ENCODE data around the gene RAB40B.

The RAB40B gene

DNA sequence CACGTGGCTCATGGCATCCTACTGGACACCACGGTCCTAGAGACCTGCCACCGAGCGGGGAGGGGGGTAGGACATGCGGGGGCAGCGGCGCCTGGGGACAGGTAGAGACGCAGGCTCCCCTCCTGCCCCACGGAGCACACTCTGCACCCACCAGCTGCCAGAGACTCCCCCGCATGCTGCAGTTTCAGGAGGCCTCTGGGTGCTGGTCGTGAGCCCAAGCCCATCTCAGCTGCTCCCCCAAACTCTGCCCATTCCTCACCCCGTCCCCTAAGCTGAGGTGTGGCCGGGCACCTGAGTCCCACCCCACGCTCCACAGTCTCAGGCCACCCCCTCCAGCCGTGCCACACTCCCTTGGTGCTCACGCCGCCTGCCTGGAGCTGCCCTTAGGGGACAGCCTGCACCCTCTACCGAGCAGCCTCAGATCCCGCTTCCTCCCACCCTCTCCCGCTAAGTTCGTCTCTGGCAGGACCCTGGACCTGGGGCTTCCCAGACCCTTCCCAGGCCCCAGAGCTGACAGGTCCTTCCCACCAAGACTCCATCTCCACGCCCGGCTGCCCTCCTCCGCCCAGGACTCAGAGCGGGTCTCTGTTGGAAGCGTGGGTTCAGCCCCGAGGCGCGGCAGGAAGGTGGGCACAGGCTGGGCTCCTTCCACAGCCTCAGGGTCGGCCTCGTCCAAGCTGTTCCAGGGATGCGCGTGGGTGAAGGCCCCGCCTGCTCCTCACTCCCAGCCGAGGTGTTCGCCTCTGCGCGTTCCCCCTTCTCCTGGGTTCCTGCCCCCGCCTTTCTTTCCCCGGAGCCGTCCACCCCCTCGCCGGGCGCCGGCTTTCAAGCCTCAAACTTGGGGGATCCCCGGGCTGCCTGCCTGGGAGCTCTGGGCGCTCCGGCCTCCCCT is 1.3 kb downstream of the RAB40B start:
- H3K27me3 ChIP-seq (ENCODE audit: insufficient read depth, low read length): peaks cover 50% of the 10 kb centered on the region
- no peaks in the 10 kb centered on the region for H3K36me3 ChIP-seq (ENCODE audit: insufficient read depth, low read depth, low read length)
- peak overlapping the region; percentile 33; the same call in 1 of the 2 replicates for H3K4me3 ChIP-seq (ENCODE audit: low read length)
- H3K9me3 ChIP-seq (ENCODE audit: insufficient read depth, low read depth, low read length): peaks cover 7% of the 10 kb centered on the region; the same call in 1 of the 2 replicates
- no peak overlapping the region for H3K27ac ChIP-seq (ENCODE audit: low read length)
- H3K4me1 ChIP-seq (ENCODE audit: insufficient read depth, low read length): no peaks in the 10 kb centered on the region; the same call in 1 of the 2 replicates
- H3K9ac ChIP-seq (ENCODE audit: low read depth, low read length): no peak overlapping the region

DNA sequence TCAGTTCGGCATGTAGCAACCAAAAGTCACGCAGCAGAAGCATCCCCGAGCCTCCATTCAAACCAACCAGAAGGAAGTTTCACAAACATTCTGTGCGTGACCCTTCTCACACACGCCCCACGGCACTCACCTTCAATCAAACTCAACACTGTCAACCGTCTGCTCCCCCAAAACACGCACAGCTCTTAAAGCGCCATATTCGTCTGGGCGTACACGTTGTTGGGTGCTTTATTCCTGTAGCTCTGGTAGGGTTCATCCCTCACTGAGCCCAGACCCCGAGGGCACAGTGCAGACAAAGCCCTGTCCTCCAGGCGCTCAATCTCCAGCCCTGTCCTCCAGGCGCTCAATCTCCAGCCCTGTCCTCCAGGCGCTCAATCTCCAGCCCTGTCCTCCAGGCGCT is 2.2 kb downstream of the RAB40B start:
- Histone ChIP-seq H3K27me3 (ENCODE audit: insufficient read depth, low read length) (peaks cover 50% of the 10 kb centered on the region), H3K9ac (ENCODE audit: low read depth, low read length) (no peak overlapping the region), H3K4me1 (ENCODE audit: insufficient read depth, low read length) (no peaks in the 10 kb centered on the region; the same call in 1 of the 2 replicates), H3K4me3 (ENCODE audit: low read length) (no peak overlapping the region), H3K27ac (ENCODE audit: low read length) (no peak overlapping the region), H3K36me3 (ENCODE audit: insufficient read depth, low read depth, low read length) (no peaks in the 10 kb centered on the region), H3K9me3 (ENCODE audit: insufficient read depth, low read depth, low read length) (peaks cover 7% of the 10 kb centered on the region; the same call in 1 of the 2 replicates)

DNA sequence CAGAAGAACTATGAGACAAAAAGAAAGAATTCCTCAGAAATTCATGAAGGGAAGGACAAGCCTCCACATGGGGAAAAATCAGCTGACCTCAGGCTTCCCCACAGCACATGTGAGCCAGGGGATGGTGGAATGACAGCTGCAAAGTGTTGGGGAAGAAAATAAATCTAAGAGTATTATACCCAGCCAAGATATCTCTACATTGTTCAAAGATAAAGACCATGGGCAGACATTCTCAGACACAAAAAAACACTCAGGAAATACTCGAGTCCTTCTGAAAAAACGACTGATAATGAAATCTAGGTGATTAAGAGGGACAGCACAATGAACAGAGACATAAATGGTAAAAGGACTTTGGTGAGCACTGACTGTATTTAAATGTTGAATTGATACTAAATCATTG is 3.9 kb downstream of the RAB40B start:
- H3K27ac ChIP-seq (ENCODE audit: low read length): no peak overlapping the region
- no peak overlapping the region for H3K4me3 ChIP-seq (ENCODE audit: low read length)
- H3K9ac ChIP-seq (ENCODE audit: low read depth, low read length): no peak overlapping the region
- peaks cover 39% of the 10 kb centered on the region for H3K27me3 ChIP-seq (ENCODE audit: insufficient read depth, low read length)
- H3K9me3 ChIP-seq (ENCODE audit: insufficient read depth, low read depth, low read length): peaks cover 7% of the 10 kb centered on the region; the same call in 1 of the 2 replicates
- H3K36me3 ChIP-seq (ENCODE audit: insufficient read depth, low read depth, low read length): no peaks in the 10 kb centered on the region
- no peaks in the 10 kb centered on the region; the same call in 1 of the 2 replicates for H3K4me1 ChIP-seq (ENCODE audit: insufficient read depth, low read length)

DNA sequence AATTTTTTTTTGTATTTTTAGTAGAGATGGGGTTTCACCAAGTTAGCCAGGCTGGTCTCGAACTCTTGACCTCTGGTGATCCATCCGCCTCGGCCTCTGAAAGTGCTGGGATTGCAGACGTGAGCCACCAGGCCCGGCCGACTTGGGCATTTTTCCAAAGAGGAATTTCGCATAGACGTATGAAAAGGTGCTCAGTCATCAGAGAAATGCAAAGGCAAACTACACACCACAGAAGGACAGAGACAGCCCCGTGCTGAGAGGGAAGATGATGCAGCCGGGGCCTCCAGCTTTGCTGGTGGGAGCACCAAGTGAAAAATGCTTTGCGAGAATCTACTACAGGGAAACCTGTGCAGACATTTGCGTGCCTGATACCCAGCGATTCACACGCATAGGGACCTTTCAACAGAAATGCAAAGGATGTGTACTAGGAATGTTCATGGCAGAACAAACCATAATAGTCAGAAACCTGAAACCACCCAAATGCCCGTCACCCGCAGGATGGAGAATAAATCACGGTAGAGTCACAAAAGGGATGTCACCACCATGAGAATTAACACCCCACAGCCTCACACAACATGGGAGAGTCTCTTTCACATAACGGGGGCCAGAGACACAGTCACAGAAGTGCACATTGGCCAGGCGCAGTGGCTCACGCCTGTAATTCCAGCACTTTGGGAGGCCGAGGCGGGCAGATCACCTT is 5.2 kb downstream of the RAB40B start:
- Histone ChIP-seq H3K27ac (ENCODE audit: low read length) (no peak overlapping the region), H3K9me3 (ENCODE audit: insufficient read depth, low read depth, low read length) (peaks cover 7% of the 10 kb centered on the region; the same call in 1 of the 2 replicates), H3K27me3 (ENCODE audit: insufficient read depth, low read length) (peaks cover 32% of the 10 kb centered on the region), H3K4me3 (ENCODE audit: low read length) (no peak overlapping the region), H3K9ac (ENCODE audit: low read depth, low read length) (no peak overlapping the region), H3K36me3 (ENCODE audit: insufficient read depth, low read depth, low read length) (no peaks in the 10 kb centered on the region), H3K4me1 (ENCODE audit: insufficient read depth, low read length) (no peaks in the 10 kb centered on the region)

DNA sequence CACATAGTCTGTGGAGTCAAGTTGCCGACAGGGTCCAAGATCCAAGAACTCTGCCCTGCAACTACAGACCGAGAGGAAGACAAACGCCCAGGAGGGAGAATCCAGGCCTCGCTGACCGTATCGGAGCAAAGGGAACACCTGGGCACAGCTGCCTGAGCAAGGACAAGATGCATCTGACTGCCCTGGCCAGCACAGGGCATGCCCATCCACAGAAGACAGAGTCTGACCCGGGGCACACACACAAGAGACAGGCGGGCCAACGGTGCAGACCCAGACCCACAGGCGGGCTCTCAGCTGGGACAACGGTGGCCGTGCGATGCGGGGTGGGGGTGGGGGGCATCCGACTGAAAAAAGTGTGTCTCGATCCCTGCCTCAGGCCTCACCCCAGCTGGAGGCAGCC is 6.2 kb downstream of the RAB40B start:
- H3K36me3 ChIP-seq (ENCODE audit: insufficient read depth, low read depth, low read length): no peaks in the 10 kb centered on the region
- H3K4me1 ChIP-seq (ENCODE audit: insufficient read depth, low read length): no peaks in the 10 kb centered on the region
- H3K27ac ChIP-seq (ENCODE audit: low read length): no peak overlapping the region
- peaks cover 24% of the 10 kb centered on the region for H3K27me3 ChIP-seq (ENCODE audit: insufficient read depth, low read length)
- no peak overlapping the region for H3K4me3 ChIP-seq (ENCODE audit: low read length)
- H3K9me3 ChIP-seq (ENCODE audit: insufficient read depth, low read depth, low read length): peaks cover 7% of the 10 kb centered on the region; the same call in 1 of the 2 replicates
- H3K9ac ChIP-seq (ENCODE audit: low read depth, low read length): no peak overlapping the region

DNA sequence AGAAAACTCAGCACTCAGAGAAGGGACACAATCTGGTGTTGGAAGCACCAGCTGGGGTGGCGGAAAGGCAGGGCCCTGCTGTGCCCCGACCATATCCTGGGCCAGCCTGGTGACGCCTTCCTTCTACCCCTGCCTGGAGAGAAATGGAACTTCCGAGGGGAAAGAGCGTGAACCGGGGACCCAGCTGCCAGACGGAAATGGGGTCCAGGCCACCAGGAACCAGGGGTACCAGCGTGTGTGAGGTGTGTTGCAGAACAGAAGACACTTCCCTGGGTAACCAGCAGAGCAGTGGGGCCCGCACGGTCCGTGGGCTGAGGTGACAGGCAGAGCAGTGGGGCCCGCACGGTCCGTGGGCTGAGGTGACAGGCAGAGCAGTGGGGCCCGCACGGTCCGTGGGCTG is 6.8 kb downstream of the RAB40B start:
- no peak overlapping the region for H3K4me3 ChIP-seq (ENCODE audit: low read length)
- H3K36me3 ChIP-seq (ENCODE audit: insufficient read depth, low read depth, low read length): no peaks in the 10 kb centered on the region
- no peak overlapping the region for H3K27ac ChIP-seq (ENCODE audit: low read length)
- peaks cover 18% of the 10 kb centered on the region for H3K27me3 ChIP-seq (ENCODE audit: insufficient read depth, low read length)
- no peaks in the 10 kb centered on the region for H3K4me1 ChIP-seq (ENCODE audit: insufficient read depth, low read length)
- H3K9ac ChIP-seq (ENCODE audit: low read depth, low read length): no peak overlapping the region
- peaks cover 7% of the 10 kb centered on the region; the same call in 1 of the 2 replicates for H3K9me3 ChIP-seq (ENCODE audit: insufficient read depth, low read depth, low read length)

DNA sequence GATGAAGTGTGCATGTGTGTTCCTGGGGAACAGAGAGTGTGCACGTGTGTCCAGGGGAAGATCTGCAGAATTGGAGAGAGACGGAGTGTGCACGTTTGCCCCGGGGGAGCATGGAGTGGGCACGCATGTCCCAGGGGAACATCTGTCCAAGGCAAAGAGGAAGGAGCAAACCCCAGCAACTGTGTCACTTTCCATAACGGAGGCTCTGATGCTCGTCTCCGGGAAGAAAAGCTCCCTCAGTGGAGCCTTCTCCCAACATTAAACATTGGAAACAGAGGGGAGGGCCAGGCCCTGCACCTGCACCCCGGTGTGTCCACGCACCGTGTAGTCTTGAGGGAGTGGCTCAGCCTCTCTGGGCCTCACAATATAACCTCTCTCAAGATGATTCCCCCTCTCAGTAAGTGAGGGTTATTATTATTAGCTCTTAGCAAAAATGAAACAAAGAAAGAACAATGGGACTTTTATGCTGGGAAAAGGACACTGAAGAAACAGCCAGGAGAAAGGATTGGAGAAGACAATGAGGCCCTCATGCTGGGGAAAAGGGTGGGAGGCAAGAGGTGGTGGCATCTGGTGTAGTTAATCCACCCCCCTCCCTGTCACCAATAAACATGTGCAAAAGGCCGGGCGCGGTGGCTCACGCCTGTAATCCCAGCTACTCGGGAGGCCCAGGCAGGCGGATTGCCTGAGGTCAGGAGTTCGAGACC is 7.6 kb downstream of the RAB40B start:
- Histone ChIP-seq H3K9me3 (ENCODE audit: insufficient read depth, low read depth, low read length) (peaks cover 7% of the 10 kb centered on the region; the same call in 1 of the 2 replicates), H3K4me1 (ENCODE audit: insufficient read depth, low read length) (no peaks in the 10 kb centered on the region), H3K27me3 (ENCODE audit: insufficient read depth, low read length) (peaks cover 10% of the 10 kb centered on the region), H3K4me3 (ENCODE audit: low read length) (no peak overlapping the region), H3K36me3 (ENCODE audit: insufficient read depth, low read depth, low read length) (no peaks in the 10 kb centered on the region), H3K9ac (ENCODE audit: low read depth, low read length) (no peak overlapping the region), H3K27ac (ENCODE audit: low read length) (no peak overlapping the region)

DNA sequence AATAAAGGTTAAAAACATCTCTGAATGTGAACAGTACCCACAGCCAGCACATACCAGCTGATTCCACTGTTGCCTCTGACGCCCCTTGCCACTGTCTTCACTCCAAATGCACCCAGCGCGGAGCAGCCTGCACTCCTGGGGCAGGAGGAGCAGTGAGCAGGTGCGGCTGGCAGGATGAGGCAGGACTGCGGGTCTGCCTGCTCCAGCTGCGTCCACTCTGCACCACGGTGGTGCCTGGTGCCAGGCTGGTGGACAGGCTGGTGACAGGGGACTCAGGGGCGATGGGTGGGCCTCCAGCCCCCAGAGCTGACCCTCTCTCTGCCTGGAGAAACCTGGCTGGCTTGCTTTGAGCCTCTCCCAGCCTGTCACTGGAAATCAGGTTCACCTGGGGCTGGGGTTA is 9.4 kb downstream of the RAB40B start:
- no peaks in the 10 kb centered on the region for H3K9me3 ChIP-seq (ENCODE audit: insufficient read depth, low read depth, low read length)
- no peak overlapping the region for H3K9ac ChIP-seq (ENCODE audit: low read depth, low read length)
- no peaks in the 10 kb centered on the region for H3K36me3 ChIP-seq (ENCODE audit: insufficient read depth, low read depth, low read length)
- no peaks in the 10 kb centered on the region for H3K27me3 ChIP-seq (ENCODE audit: insufficient read depth, low read length)
- no peak overlapping the region for H3K27ac ChIP-seq (ENCODE audit: low read length)
- no peak overlapping the region for H3K4me3 ChIP-seq (ENCODE audit: low read length)
- no peaks in the 10 kb centered on the region for H3K4me1 ChIP-seq (ENCODE audit: insufficient read depth, low read length)

DNA sequence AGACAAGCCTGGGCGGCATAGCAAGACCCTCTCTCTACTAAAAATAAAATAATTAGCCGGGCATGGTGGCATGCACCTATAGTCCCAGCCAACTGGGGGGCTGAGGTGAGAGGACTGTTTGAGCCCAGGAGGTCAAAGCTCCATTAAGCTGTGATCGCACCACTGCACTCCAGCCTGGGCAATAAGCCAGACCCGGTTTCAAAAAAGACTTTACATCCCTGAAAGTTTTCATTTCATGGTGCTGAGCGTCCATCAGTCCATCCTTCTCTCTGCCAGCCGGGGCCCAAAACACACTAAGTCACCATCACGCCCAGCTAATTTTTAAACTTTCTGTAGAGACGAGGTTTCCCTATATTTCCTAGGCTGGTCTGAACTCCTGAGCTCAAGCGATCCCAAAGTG is 10.6 kb downstream of the RAB40B start:
- Histone ChIP-seq H3K9me3 (ENCODE audit: insufficient read depth, low read depth, low read length) (no peaks in the 10 kb centered on the region), H3K36me3 (ENCODE audit: insufficient read depth, low read depth, low read length) (no peaks in the 10 kb centered on the region), H3K27ac (ENCODE audit: low read length) (no peak overlapping the region), H3K27me3 (ENCODE audit: insufficient read depth, low read length) (no peaks in the 10 kb centered on the region), H3K9ac (ENCODE audit: low read depth, low read length) (no peak overlapping the region), H3K4me1 (ENCODE audit: insufficient read depth, low read length) (no peaks in the 10 kb centered on the region), H3K4me3 (ENCODE audit: low read length) (no peak overlapping the region)

DNA sequence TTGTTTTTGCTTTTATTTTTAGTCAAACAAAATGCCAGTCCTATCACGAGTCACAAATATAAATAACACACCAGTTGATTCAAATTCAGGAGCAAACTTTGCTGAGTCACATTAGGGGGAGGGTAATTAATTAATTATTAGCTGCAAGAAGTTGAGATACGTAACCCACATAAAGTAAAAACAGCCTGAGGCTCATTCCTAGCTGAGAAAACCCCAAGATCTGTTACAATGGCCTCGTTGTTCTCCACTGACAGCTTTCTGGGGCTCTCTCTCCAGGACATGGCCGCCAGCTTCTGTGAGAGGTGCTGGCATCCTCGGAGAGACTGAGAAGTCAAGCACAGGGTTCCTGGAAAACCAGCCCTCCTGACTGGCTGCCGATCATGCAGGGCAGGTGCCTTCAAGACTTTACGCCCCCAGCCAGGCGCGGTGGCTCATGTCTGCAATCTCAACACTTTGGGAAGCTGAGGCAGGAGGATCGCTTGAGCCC is 11.1 kb downstream of the RAB40B start:
- H3K9me3 ChIP-seq (ENCODE audit: insufficient read depth, low read depth, low read length): no peaks in the 10 kb centered on the region
- no peaks in the 10 kb centered on the region for H3K4me1 ChIP-seq (ENCODE audit: insufficient read depth, low read length)
- no peaks in the 10 kb centered on the region for H3K36me3 ChIP-seq (ENCODE audit: insufficient read depth, low read depth, low read length)
- H3K9ac ChIP-seq (ENCODE audit: low read depth, low read length): no peak overlapping the region
- no peaks in the 10 kb centered on the region for H3K27me3 ChIP-seq (ENCODE audit: insufficient read depth, low read length)
- no peak overlapping the region for H3K27ac ChIP-seq (ENCODE audit: low read length)
- no peak overlapping the region for H3K4me3 ChIP-seq (ENCODE audit: low read length)
